Measurements from ENCODE around the gene GPS2.

GPS2 gene

DNA sequence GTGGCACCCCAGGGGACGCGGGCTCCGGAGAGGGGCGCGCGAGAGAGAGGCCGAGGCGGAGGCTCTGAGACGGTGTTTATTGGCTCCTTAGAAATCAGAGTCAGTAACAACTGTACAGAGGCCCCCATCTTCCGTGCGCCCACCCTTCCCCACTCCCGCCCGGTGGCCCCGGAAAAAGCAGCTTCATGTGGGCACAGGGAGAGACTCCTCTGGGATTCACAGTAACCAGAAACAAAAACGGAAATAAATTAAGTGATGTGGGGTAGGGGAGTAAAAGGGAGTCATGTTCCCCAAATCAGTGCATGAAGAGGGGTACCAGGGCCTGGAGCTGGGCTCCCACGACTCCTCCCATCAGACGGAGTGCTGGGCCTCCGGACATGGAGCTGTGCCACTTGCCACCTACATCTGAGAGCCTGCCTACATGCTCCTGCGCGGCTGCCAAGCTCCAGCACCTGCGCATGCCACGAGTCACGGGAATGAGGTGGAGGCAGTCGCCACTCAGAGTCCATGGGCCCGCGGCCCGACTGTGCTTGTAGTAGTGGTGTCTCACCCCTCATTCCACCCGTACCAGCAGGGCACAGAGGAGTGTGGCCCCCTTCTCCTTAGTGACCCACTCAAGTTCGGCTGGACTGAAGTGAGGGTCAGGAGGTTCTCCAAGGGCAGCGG, 543 bp upstream of the GPS2 start:
- no peak for DNase-seq

DNA sequence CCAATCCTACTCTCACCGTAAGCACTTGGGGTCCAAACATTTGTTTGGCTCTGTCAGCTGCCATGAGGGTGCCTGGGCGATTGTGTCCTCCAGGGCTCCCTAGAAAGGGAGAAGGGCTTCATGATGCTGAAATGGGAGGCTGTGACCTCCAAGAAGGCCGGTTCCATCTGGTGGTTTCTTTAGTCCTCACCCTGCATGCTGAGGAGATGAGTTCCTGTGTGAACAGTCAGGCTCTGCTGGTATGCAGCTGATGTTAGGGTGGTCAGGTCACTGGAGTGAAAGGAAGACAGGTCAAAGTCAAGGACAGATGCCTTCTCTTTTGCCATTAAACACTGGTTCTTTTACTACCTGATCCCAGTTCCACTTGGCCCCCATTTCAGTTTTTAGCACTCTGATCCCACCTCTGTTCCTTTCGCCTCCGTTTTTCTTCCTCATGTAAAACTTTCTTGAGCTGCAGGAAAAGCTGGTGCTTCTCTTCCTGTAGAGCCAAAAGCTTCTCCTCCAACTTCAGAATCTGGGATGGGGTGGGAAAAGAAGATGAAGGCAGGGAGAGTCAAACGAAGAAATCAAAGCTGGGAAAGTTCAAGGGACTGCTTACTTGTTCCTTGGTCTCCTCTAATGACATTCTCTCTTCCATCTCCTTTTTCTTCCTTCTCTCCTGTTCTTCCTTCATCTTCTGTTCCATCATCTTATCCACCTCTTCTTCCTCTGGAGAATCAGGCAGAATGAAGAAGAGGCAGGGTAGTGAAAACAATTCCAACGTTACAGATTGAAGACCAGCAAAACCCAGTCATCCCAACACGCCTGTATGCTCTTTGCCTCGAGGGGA, 1.1 kb downstream of the GPS2 start:
- no peak for DNase-seq

DNA sequence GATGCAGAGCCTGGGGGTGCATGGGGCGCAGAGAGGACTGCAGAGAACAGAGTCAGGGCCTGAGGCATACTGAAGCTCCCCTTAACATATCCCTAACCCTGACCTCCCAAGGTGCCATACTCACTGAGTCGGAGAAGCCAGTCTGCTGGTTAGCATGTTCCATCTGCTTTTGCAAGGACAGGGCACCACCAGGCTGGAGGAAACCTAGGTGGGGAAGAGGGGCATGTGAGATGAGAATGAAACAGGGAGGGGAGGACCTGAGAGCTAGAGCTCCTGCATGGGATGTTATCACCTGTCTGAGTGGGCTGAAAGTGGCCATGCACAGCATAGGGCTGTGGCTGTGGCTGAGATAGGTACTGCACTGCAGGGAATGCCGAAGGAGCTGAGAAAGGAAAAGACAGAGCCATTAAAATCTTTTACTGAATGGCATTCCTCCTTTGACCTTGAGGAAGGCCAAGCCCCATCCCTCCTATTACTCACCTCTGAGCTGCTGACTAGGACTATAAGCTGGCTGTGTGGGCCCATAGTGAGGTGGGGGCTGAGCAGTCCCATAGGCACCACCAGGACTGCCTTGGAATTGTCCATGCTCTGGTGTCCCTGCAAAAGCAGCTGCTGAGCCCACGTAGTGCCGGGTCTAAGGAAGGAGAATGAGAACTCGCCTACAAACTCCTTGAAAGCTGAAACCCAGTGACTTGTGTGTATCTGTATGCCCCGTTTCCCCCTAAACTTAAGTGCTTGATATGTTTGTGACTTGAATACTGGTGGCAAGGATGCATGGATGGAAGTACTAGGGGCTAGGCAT, 1.9 kb downstream of the GPS2 start:
- DNase-seq, result no peak

DNA sequence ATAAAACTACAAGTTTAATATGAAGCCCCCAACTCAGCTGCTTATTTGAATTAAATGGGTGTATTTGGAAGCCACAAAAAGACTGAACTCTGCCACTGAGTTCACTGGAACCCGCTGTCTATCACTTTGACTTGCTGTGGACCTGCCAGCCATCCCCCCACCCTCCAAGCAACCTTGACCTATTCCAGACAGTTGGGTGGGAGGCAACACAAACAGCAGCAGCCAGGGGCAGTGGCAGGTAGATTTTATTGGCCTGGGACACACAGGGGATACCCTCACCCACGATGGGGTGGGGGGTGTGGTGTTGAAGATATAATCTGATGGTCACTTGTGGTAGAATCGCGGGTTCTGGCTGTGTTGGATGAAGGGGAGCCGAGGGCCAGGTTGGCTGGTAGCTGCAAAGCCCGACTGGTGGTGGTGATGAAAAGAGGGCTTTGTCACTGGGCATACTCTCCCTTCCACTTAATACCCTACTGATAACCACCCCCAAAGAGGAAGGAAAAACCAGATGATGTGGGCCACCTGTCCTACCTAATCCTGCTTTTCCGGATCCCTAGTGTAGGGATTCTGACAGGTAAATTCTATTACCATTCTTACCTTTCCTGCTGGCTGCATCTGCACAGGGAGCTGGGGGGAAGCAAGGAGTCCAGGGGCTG, 2.6 kb downstream of the GPS2 start:
- DNase-seq, result no peak

DNA sequence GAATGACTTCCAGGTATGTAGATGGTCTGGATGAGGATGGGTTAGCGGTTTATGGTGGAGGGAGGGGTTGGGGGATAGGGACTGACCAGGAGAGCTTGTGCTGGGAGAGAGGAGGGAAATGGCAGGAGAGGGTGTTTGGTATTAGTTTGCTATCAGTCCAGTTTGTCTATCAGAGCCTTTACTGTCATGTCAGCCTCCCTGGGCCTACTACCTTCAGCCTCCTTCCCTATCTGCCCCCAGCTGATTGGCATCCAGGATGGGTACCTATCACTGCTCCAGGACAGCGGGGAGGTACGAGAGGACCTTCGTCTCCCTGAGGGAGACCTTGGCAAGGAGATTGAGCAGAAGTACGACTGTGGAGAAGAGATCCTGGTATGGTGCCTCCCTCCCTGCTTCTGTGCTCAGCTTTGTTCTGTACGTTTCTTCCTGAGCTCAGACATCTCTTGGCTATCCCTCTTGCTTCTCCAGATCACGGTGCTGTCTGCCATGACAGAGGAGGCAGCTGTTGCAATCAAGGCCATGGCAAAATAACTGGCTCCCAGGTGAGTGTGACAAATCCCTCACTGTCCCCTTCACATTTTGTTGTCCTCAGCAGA, 4.0 kb downstream of the GPS2 start:
- no peak for DNase-seq

DNA sequence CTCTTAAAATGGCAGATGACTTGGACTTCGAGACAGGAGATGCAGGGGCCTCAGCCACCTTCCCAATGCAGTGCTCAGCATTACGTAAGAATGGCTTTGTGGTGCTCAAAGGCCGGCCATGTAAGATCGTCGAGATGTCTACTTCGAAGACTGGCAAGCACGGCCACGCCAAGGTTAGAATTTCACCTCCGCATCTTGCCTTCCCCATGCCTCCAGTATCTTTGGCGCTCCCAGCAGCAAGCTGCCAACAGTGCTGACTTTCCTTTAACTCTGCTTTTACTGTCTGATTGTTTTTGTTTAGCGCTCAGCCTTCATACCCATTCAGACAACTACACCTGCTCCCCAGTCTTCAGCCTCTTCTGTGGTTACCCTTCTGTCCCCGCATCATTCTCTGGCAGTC, 5.5 kb downstream of the GPS2 start:
- no peak for DNase-seq

- DNase-seq, result peak; percentile 89
Observed at GRCh38 chr17:7308625-7309433, 6.3 kb downstream of the GPS2 start.

- peak; percentile 57 for DNase-seq
Observed at GRCh38 chr17:7307686-7308624, 7.2 kb downstream of the GPS2 start.

DNA sequence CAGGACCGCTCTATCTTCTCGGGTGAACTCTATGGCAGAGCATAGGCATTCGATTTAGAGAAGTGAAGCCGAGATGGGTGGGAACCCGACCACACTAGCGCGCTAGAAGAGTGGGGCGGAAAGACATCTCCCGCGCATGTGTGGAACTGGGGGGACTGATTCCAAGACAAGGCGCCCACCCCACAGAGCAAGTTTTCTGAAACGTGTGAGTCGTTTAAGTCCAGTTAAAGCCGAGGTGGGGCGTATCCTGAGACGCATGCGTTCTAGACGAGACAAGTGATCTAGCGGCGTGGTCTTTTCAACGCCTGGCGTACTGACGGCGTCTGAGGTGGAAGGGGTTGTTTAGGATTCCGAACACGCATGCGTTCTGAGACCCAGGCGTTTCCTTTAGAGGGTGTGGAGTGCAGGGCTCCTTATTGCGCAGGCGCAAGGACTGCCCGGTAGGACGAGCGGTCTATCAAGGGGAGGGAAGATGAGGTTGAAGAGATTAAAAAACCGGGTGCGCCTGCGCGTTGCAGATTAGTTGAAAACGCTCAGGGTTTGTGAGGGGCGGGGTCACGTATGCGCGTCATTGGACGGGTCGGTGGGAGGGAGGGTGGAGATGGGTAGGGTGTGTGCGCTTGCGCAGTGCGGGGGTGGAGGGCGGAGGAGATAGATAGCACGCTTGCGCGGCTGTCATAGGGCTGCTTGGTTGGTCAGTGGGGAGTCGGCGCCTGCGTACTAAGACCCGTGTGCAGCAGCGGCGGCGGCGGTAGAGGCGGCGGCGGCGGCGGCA, 8.1 kb downstream of the GPS2 start, which contains the start of gene EIF5A:
EIF5A (plus strand) TSS at position 718 of the 775 bp plus-strand sequence. CDS start 2,008 bp downstream, outside the sequence.
- DNase-seq, result peak; percentile 100

DNA sequence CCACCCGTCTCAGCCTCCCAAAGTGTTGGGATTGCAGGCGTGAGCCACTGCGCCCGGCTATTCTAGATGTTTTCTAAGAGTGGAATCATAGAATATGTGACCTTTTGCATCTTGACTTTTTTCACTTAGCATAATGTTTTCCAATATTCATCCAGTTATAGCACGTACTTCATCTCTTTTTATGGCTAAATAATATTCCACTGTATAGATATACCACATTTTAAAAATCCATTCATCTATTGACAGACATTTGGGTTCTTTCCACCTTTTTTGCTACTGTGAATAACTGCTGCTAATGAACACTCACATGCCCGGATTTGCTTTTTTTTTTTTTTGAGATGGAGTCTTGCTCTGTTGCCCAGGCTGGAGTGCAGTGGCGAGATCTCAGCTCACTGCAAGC, 11.0 kb downstream of the GPS2 start:
- no peak for DNase-seq

- DNase-seq, result peak; percentile 76
Observed at GRCh38 chr17:7296189-7296861, 18.8 kb downstream of the GPS2 start.

GRCh38 chr17:7295230-7296180, 19.7 kb downstream of the GPS2 start:
- no peak for DNase-seq

GRCh38 chr17:7294614-7295153, 20.5 kb downstream of the GPS2 start, which contains the start of gene YBX2:
Gene YBX2, minus strand, starts transcription at chr17:7294639. Its CDS starts 139 bp downstream, at chr17:7294500.
- peak; percentile 82 for DNase-seq

GRCh38 chr17:7293816-7294613, 21.1 kb downstream of the GPS2 start:
- peak; percentile 50 for DNase-seq

DNA sequence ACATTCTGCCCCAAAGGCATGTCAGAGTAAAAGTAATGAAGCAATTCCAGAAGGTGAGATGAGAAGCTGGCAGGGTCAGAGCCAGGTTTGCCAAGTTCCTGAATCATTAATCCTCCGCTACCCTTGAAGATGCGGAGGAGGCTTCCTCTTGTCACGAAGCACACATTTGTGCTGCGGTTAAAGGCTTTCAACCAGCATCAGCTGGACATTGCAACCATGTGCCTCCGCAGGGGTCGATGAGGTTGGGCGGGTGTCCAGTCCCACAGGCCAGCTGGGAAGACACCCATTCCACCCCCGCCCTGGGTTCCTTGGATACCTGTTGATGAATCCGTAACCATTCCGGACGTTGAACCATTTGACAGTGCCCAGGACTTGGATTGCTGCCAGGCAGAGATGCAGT, 22.0 kb downstream of the GPS2 start:
- DNase-seq, result no peak

GRCh38 chr17:7292729-7293128, 22.4 kb downstream of the GPS2 start:
- no peak for DNase-seq

Measured in CD4-positive, alpha-beta T cell treated with Interleukin-6 for 4 hours (primary cell).